Umbilical cord (tissue), 2 donors: ENCODE results near the gene TSC22D3. TPM values are rescaled to one million over a fixed set of nuclear protein-coding genes. Genes with fewer than 3 reads are reported as not detected.
A peak's percentile ranks its signal among the peaks of the same experiment; 100 is the strongest.

Experiments used
- DNase-seq: peaks from one replicate; pipeline ENCODE4 v3.0.0-alpha.2; 2015; ENCODE audit warnings: low spot score
- total RNA-seq: library from RNA; depleted of rRNA; stranded (reverse); fragments of >200 nt; gene quantifications from one replicate; pipeline ENCODE4 v1.2.3, GENCODE V29; 2014; ENCODE audit warnings: low replicate concordance; ENCODE audit not compliant: insufficient read depth

Gene TSC22D3
- total RNA-seq, 1 donor from 2014 or later: 214 TPM

GRCh38 chrX:107760304-107761077, 15.1 kb downstream of the TSC22D3 start:
- DNase-seq: no peak

- DNase-seq: no peak
Observed at GRCh38 chrX:107758231-107758766, 17.3 kb downstream of the TSC22D3 start.

- no peak for DNase-seq
Observed at GRCh38 chrX:107755721-107756120, 19.9 kb downstream of the TSC22D3 start.

- DNase-seq: no peak
Observed at GRCh38 chrX:107753187-107753586, 22.4 kb downstream of the TSC22D3 start.

- DNase-seq: no peak
Observed at GRCh38 chrX:107752714-107753113, 22.9 kb downstream of the TSC22D3 start.

- no peak for DNase-seq
Observed at GRCh38 chrX:107752043-107752442, 23.5 kb downstream of the TSC22D3 start.

- no peak for DNase-seq
Observed at GRCh38 chrX:107750861-107751445, 24.6 kb downstream of the TSC22D3 start.

GRCh38 chrX:107750263-107750662, 25.3 kb downstream of the TSC22D3 start:
- DNase-seq: no peak

GRCh38 chrX:107748506-107748905, 27.1 kb downstream of the TSC22D3 start:
- DNase-seq: no peak

- DNase-seq: peak; percentile 59
Observed at GRCh38 chrX:107747596-107748161, 27.9 kb downstream of the TSC22D3 start.

GRCh38 chrX:107744868-107745267, 30.7 kb downstream of the TSC22D3 start:
- DNase-seq: no peak

GRCh38 chrX:107743995-107744394, 31.6 kb downstream of the TSC22D3 start:
- DNase-seq: no peak

GRCh38 chrX:107742700-107743191, 32.8 kb downstream of the TSC22D3 start:
- no peak for DNase-seq

- no peak for DNase-seq
Observed at GRCh38 chrX:107741404-107741790, 34.2 kb downstream of the TSC22D3 start.

- DNase-seq: no peak
Observed at GRCh38 chrX:107739541-107739940, 36.0 kb downstream of the TSC22D3 start.

- no peak for DNase-seq
Observed at GRCh38 chrX:107738768-107739167, 36.8 kb downstream of the TSC22D3 start.

GRCh38 chrX:107738272-107738671, 37.3 kb downstream of the TSC22D3 start:
- no peak for DNase-seq

- no peak for DNase-seq
Observed at GRCh38 chrX:107736781-107737531, 38.6 kb downstream of the TSC22D3 start.

- DNase-seq: no peak
Observed at GRCh38 chrX:107734646-107735045, 40.9 kb downstream of the TSC22D3 start.

- DNase-seq: no peak
Observed at GRCh38 chrX:107733686-107734085, 41.9 kb downstream of the TSC22D3 start.

- DNase-seq: peak; percentile 87
Observed at GRCh38 chrX:107731831-107732502, 43.6 kb downstream of the TSC22D3 start.
